GM20431 (cell line): ENCODE results near the gene PKP3.

Source experiments
- in situ Hi-C: fragments of 300-500 bp; cut with MseI, MboI; formaldehyde crosslinking; loops from one replicate; pipeline ENCODE4 v1.15.0; 2020; ENCODE audit warnings: low sequenced_read_pairs; ENCODE audit not compliant: unreplicated experiment

The PKP3 gene

DNA sequence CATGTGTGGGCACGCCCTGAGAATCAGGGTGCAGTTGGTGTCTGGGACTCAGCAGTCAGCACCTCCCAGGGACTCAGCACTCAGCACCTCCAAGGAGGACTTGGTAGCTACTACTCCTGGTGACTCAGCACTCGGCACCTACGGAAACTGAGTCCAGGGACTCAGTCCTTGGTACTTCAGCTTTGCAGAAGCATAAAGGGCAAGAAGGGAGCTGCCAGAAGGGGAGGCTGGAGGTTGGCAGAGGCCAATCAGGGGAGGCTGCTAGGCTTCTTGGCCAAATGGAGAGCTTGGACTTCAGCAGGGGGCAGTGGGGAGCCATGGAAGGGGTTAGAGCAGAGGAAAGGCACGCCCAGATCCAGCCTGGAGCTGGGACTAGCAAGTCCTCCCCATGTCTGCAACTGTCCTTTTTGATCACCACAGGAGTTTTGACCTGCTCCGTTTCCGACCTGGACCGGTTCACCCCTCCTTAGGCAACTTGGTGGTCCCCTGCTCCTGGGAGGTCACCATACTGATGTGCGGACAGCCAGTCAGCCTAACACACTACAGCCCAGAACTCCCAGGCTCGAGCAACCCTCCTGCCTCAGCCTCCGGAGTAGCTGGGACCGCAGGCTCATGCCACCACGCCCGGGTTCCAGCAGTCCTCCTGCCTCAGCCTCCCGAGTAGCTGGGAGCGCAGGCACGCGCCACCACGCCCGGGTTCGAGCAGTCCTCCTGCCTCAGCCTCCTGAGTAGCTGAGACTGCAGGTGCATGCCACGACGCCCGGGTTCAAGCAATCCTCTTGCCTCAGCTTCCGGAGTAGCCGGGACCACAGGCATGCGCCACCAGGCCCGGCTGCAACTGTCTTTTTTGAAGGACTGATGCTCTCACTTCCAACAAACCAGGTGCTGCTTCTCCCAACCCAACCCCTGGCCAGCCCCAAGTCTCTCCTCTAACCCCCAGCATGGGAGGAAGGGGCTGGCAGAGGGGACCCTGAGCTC, 46.3 kb downstream of the PKP3 start:
- in situ Hi-C loops: no loop called here

DNA sequence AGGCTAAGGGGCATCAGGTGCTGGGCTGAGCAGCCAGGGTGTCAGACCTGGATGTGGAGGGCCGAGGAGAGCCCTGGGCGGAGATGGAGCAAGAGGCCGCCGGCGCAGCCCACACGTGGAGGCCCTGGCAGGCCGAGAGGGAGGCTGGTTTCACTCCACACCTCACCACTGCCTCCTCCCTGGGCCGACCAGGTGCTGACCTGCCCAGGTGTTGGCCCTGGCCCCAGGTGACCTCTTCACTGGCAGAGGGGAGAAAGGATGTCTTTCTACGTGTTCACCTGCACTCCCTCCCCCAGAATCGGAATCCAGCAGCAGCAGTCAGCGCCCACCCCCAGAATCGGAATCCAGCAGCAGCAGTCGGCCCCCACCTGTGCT, 47.0 kb downstream of the PKP3 start:
- in situ Hi-C loops: no loop called here

DNA sequence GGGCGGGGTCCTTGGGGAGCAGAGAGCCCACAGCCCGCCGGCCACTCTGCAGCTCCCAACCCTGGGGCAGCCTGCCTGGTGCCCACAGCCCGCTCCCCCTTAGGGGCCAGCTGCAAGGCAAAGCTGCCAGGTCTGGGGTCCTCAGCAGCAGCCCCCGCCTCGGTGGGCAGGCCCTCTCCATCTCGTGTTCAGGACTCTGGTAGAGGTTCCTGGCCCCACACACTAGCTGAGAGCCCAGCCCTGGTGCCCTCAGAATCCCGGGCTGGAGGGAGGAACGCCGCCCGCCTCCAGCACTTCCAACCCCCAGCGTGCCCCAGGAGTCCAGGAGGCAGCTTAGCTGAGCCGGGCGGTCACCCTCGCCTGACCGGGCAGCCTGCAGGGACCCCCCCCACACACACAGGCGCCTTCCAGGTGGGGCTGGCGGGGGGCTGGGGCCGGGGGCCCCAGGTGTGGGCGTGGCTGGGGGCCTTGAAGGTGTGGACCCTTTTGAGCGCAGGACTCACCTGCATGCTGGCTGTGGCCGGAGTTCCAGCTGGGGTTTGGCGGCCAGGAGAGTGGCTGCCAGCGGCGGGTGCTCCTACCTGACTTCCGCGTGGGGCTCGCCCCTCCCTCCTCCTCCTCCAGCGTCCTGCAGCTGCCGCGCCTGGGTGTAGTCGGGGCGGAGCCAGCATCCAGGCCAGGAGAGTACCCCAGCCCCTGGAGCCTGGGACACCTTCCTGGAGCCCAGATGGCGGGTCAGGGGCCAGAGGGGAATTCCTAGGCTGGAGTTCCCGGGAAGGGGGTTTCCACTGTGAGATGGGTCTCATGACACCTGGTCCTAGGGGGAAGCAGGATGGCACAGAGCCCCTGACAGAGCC, 47.6 kb downstream of the PKP3 start, which contains the start of gene ANO9:
TSS of gene ANO9 (minus strand) at position 594 of the 857 bp plus-strand sequence. CDS start at position 509, 85 bp downstream.
- in situ Hi-C loops: no loop called here

DNA sequence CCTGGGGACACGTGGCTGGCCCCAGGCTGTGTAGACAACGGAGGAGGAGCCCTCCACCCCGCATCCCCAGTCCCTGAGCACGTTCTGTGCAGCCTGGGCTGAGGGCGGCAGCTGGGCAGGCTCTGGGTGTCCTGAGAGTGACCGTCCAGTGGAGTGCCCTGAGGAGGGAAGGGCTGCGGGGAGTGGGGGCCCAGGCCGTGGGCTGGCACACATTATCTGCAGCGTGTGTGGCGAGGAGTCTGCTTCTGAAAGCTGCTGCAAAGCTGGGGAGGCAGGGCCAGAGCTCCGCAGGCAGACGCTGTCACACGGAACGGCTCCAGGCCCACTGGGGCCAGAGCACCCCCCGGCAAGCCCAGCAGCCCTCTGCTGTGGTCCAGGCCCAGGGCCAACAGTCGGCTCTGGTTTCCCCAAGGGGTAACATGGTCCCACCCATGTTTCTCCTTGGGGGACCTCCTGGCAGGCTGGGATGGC, 48.6 kb downstream of the PKP3 start:
- in situ Hi-C loops: no loop called here

DNA sequence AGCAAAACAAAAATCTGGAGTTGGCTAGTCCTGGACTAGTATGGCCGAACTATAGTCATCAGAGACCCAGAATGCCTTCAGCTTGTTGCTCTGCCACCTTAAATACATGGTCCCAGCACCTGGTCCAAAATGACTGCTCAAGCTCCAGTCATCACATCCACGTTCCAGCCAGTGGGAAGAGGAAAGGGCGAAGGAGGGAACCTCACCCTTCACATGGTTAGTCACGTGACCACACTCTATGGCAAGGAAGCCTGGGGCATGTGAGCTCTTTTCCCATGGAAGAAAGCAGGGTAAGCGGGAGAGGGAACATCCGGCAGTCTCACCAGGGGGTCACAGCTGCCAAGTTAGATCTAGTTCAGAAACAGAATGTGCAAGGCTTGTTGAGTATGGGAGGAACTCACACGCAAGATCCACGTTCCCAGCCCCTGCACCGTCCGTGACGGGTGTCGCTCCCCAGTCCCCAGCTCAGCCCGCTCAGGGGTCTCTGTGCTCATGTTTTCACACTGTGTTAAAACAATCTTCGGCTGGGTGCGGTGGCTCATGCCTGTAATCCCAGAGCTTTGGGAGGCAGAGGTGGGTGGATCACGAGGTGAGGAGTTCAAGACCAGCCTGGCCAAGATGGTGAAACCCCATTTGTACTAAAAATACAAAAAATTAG, 49.7 kb downstream of the PKP3 start:
- in situ Hi-C loops: no loop called here

DNA sequence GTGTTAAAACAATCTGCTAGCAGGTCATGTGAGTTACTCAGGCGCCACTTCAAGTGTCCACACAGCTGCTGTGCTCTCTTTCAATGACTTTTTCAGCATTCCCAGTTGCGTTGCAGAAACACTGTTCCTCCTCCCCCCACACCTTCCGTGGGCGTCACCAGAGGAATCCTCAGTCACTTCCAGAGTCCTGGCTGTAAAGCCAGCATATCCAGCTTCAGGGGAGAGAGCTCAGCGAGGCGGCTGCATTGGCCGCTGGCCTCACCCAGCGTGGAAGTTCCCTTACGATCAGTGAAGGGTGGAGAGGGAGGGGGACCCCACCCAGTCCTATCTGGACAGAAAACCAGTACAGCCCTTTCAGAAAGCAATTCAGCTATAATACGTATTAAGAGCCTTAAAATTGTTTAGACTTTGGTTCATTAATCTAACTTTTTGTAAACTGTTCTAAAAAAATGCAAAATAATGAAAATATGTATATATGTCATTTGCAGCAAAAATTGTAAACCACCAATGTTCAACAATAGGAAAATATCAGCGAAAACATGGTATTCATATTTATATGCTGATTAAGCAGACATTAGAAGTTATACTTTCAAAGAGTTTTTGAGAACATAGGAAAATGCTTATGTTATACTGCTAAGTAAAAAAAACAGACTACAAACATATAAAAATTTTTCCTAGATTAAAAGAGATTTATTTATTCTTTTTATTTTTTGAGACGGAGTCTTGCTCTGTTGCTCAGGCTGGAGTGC, 50.6 kb downstream of the PKP3 start:
- in situ Hi-C loops: no loop called here

DNA sequence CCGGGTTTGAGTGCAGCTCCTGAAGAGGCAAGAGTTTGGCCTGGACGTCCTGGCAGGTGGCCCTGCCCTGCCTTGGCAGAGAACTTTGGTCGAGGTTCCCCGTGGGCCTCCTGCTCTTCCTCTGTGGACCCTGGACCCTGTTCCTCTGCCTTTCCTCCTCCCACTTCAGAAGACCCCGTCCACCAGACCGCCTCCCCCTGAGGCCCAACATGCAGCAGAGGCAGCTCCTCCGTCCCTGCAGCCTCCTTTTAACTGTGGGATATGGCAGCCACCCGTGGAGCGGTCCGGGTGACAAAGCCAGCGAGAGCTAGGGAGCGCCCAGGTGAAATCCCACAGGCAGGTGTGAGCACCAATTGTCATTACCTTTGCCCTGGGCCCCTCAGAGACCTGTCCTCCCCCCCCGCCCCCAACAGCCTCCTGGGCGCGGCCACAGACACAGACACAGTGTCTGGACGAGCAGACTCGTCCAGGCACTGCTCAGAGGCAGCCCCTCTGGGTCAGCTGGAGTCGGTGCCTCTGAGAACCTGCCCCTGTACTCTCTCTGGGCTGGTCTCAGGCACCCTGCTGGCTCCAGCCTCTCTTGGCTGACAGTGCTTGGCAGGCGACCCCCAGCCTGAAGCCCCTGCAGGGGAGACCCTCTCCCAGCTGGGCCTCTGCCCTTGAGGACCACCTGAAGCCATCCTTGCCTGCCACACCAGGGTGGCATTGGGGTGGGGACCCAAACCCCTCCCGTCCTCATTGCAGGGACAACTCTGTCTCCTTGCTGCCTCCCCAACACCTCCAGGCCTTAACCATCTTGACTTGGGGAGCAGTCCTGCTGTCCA, 52.0 kb downstream of the PKP3 start:
- in situ Hi-C loops: no loop called here

DNA sequence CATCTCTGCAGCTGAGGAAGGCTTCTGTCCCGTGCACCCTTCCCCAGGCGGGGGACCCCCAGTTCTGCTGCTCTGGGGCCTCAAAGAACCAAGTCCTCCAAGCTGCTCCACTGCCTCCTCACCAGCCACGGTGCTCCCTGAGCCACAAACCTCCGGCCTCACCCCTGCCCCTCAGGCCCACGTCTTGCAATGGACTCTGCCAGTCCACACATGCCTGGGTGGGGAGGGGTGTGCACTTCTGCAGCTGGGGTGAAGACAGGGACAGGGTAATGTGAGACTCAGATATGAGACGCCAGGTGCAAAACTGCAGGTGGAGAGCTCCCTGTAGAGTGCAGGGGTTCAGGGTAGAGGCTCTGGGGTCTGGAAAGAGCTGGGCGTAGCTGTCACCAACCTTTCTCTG, 52.9 kb downstream of the PKP3 start:
- in situ Hi-C loops: no loop called here

DNA sequence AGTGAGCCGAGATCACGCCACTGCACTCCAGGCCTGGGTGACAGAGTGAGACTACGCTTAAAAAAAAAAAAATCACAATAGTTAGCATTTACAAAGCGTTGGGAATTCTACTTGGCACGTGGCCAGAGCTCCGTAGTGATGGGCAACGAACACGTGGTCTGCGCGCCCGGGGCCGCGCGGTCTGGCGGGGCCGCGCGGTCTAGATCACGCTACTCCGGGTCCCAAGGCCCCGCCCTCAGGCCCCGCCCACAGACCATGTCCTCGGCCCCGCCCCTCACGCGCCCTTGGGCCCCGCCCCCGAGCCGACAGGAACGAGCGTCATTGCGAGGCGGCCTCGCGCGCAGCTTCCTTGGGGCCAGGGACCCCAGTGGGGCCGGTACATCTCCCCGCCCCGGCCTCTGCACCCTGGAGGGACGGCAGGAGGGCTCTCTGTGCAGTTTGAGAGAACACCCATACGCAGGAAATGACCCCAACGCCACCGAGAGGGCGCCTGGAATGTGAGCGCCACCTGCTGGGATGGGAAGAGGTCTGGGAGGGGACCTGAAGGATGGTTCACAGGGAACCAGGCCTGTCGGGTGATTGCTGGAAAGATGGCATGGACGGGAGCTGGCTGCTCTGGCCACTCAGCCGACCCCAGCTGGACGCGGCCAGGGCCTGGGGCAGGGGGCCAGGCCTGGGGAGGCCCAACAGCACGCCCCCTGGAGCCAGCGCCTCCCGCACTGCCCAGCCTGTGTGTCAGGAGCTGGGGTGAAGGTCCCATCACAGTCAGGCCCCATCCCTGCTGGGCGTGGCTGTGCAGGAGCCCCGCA, 54.1 kb downstream of the PKP3 start:
- in situ Hi-C loops: no loop called here

DNA sequence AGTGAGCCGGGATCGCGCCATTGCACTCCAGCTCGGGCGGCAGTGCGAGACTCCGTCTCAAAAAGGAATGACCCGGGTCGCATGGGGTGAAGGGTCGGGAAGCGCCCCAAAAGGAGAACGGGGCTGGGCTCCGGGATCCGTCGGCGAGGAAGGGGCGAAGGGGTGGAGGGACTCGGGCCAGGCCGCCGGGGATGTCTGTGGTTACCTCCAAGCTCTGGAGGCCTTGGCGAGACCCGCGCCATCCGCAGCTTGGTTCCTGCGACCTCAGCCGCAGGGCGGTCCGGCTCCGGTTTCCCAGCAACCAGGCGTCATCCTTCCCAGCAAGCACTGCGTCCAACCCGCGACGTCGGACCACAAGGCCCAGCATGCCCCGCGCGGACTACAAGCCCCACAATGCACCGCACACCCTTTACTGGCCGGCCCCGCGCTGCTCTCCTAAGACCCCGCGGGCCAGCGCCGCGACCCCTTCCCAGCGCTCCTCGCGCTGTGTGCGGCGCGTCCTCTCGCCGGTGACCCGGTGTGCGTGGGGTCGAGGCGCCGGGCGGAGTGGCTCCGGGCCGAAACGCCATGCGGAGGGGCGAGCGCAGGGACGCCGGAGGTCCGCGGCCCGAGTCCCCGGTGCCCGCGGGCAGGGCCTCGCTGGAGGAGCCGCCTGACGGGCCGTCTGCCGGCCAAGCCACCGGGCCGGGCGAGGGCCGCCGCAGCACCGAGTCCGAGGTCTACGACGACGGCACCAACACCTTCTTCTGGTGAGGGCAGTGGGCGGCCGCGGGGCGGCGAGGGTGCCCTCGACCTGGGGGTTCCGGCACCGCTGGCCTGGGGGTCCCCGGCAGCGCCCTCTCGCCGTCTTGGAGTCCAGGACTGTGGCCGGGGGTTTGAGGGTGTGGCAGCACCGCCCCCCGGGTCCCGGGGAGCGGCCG, 56.1 kb downstream of the PKP3 start, which contains the start of gene PTDSS2:
TSS of gene PTDSS2 (plus strand) at position 391 of the 920 bp plus-strand sequence. CDS start at position 568, 177 bp downstream.
- in situ Hi-C loops: no loop called here

DNA sequence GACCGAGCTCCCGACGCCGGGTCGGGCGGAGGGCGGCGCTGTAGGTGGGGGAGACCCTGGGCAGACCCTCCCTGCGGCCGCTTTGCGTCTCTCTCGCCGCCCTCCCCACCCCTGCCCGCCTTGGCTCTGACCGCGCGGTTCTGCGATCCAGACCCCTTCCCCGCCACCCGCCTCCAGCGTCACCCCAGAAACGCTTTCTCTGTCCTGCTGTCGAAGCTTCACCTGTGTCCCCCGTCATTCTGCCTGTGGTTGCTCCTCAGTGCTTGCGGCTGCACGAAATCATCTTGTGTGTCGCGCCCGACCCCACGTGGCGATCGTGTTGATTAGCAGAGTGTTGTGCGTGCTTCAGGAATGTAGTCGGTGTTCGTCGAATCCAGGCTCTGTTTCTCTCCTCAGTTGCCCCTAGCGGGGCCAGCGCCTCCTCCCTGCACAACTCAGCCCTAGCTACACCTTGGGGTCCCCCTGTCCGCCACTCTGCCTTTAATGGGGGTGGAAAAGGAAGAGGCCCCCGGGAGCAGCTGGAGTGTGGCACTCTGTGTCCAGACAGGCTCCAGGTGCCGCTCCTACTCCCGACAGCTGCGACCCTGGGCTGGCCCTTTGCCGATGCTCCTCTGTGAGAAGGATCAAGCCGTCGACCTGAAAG, 56.9 kb downstream of the PKP3 start:
- in situ Hi-C loops: no loop called here

DNA sequence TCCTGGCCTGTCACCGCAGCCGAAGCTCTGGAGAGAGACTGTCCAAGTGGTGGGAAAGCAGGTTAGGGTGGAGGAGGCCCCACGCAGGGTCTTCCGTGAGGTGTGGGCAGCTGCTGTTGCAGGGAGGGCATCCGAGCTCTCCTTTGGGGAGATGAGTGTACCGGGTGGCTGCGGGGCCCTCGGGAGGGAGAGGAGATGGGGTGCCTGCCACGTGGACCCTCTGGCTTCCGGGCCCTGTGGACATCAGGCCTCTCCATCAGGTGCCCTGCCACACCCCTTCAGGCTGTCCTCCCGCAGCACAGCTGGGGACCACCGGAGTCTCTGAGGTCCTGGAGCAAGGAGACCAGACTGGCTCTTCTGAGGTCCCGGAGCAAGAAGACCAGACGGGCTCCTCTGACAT, 57.7 kb downstream of the PKP3 start:
- in situ Hi-C loops: no loop called here

DNA sequence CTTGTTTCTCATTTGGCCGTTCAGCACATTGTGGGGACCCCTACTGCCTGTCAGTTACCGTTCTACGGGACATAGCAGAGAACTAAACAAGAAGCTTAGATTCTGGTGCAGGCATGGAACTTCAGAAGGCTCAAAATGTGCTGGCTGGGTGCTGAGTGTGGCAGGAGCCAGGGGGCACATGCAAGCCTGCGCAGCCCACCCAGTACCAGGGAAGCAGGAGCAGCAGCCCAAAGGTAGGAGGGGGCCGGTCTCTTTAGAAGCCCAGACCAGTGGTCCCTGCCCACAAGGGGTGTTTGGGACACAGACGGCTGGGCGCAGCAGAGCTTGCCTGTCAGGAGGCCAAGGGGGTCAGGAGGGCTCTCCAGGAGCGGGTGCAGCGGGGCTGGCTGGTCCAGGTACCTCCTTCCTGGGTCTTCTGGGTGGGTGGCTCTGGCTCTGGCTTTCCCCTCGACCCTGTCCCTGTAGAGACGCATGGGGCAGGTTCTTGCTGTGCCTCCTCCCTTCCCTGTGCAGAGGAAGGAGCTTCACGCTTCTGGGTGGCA, 58.3 kb downstream of the PKP3 start:
- in situ Hi-C loops: no loop called here

DNA sequence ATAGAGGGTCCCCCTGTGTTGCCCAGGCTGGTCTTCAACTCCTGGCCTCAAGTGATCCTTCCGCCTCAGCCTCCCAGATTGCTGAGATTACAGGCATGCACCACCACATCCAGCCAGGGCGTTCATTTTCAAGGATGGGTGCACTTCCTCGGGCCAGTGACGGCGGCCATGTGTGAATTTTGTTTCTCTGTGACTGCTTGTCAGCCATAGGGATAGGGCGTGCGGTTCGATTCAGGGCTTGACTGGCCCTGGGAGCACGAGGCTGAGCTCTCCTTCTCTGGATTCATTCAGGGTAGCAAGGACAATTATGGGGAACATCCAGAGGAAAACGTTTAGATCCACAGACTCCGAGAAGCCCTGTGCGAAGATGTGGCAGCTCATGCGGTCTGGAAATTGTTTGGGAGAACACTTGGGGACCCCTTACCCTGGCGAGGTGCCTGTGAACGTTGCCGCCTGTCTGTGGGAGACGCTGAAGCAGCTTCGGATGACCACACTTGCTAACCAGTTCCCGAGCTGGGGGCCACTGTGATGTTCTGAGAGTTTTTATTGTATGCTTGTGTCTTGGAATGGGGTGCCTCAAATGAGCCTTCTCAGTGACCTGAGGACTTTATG, 59.0 kb downstream of the PKP3 start:
- in situ Hi-C loops: no loop called here

DNA sequence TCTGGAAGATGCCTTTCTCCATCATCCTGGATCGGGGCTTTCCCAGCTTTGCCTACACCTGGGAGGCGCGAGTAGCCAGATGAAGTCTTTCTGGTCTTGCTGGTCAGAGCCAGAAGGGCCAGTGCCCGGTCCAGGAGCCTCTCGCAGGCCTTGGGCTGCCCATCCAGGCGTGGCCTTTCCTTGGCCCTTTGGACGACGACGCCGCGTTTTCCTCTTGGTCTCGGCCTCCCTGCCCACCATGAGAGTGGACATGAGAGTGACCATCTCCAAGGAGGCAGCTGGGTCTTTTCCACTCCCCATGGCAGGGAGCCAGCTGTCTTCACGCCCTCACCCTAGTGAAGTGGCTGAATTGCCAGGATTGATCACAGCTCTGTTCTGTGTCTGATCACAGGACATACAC, 59.6 kb downstream of the PKP3 start:
- in situ Hi-C loops: no loop called here

DNA sequence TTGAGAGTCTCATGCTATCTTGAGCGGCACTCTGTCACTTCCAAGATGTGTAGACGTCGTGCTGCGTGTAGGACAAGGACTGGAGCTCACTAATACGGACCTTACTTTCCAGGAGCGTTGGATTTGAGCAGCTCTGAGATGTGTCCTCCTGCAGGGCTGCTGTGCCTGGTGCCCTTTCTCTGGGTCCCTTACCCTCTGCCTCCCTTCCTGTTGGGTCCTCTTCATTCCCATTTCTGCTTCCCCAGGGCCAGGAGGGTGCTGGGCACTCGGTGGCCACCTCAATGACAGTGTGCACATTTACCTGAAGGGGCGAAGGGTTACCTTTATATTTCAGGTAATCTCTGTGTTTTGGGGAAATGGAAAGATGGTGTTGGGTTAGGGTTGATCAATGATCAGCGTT, 60.0 kb downstream of the PKP3 start:
- in situ Hi-C loops: no loop called here
